NCI-H128 (cell line): ENCODE data around the gene TANGO6.

ENCODE experiments used
- DNase-seq: peaks from one replicate; lab custom pipeline; 2025; ENCODE audit not compliant: unreplicated experiment; lab: John Stamatoyannopoulos, UW

TANGO6 gene

DNA sequence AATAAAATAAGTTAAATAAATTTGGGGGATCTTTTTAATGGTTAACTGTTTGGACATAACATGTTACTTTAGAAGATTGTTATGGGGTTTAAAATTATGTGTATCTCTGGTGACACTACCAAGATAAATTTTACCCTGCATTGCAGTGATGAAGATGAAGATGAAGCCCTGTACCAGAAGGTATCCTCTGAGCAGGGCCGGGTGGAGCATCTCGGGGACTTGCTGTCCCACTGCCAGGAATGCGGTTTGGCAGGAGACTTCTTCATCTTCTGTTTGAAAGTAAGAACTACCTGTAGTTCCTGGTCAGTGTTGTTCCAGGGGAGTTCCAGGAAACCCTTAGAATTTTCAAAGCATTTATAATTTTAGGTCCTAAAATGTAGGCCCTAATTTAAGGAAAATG, 64.0 kb downstream of the TANGO6 start:
- no peak for DNase-seq

DNA sequence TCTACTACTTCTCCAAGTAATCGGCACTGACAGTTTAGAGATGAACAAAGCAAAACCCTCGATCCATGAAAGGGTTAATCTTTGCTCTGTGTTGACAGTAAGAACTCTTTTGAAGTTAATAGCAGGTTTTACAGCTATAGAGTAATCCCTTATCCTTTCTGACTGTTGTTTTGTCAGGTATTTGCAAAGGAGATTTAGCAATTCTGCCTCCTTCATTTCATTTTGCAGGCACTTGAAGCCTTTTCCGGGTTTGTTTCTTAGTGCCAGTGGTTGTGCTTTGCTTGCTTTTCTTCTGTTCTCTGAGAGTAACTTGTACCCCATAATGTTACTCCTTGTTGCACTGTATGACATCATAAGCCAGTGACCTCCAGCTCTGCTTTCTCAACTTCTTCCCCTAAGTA, 64.5 kb downstream of the TANGO6 start:
- DNase-seq: no peak

DNA sequence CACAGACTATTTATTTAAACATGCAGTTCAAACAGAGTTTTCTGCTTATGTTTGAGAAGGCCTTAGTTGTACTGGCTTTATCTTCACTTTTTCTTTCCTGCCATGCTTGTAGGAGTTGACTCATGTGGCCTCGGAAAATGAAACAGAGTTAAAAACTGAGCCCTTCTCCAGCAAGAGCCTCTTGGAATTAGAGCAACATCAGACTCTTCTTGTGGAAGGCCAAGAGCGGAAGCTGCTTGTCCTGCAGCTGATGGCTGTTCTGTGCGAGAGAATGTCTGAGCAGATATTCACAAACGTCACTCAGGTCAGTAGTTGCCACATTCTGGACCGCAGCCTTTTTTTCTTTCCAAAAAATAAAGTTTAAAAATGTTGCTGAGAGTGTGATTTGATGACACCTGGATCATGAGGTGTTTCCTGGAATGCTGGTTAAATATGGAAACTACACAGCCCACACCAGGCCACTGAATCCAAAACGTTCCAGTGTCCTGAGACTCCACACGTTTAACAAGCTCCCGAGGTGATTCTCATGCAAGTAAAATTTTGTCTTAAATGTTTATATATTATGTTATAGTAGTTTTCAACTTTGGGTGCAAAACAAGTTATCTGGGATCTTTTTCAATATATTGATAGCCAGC, 65.9 kb downstream of the TANGO6 start:
- no peak for DNase-seq

DNA sequence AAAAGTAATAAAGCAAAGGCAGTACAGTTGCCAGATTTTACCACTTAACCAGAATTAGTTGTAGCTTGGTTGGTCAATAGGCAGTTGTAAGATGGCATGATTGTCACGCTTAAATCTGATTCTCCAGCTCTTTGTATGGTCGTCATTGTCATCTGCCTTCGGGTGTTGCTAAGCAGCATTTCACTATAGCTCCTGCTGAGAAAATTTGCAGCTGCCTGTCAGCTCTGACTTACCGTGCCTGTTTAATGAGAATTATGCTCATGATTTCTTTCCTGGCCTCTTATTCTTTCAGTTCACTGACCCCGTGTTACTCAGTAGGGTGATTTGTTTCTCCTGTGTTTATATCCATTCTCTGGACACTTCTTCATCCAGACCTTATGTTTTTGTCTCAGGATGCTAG, 66.7 kb downstream of the TANGO6 start:
- no peak for DNase-seq

DNA sequence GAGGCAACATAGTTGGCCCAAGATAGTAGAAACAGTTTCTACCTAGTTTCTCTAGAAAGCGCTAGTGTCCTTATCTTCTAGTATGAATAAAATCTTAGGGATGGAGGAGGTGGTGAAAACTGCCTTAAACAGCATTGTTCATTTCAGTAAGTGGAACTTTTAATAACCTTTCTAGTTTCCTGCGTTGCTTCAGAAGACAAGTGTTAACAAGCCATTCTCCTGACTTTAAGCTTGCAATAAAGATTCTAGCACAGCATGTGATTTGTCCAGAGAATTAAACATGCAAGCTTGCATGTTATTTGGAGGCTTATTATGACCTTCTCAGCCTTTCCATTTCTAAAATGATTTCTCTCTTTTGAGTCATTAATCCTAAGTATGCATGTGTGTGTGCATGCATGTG, 72.3 kb downstream of the TANGO6 start:
- DNase-seq: no peak

DNA sequence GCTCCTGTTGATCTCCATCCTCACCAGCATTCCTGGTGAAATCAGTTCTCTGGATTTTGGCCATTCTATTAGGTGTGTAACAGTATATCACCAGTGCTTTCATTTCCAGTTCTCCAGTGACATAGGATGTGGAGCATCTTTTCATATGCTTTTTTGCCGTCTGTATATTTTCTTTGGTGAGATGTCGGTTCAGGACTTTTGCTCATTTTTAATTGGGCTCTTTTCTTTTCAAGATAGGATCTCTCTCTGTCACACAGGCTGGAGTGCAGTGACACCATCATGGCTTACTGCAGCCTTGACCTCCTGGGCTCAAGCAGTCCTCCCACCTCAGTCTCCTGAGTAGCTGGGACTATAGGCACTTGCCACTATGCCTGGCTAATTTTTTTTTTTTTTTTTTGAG, 74.2 kb downstream of the TANGO6 start:
- no peak for DNase-seq

DNA sequence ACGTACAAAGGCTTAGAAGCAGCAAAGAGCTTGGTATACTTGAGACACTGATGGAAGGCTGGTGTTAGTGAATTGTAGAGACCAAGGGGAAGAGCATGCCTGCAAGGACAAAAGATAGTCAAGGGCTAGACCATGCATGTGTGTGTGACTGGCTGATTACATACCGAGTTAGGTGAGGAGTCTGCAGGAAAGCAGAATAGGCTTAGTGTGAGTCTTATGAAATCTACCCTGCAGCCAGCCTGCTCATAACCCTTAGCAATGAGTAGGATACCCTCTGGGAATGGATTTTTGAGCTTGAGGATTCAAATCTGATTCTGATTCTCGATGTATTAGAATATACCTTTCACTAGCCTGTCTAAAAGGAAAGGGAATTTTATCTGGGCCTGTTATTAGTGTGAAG, 77.0 kb downstream of the TANGO6 start:
- DNase-seq: no peak

DNA sequence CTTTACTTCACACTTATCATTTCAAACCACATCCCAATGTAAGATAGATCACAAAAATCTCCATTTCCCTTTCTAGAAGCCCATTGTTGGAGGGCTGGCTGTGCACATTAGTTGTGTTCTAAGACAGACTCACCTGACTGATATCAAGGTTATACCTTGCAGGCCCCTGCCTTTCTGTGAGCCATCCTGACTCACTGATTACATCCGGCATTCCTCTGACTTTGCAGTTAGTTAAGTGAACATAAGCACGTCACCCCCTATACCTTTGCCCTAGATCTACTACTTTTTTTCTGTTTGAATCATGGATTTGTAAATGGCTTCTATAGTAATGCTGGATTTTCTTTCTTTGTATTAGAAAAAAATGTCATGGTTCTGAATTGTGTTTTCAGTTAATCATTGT, 78.3 kb downstream of the TANGO6 start:
- DNase-seq: no peak

DNA sequence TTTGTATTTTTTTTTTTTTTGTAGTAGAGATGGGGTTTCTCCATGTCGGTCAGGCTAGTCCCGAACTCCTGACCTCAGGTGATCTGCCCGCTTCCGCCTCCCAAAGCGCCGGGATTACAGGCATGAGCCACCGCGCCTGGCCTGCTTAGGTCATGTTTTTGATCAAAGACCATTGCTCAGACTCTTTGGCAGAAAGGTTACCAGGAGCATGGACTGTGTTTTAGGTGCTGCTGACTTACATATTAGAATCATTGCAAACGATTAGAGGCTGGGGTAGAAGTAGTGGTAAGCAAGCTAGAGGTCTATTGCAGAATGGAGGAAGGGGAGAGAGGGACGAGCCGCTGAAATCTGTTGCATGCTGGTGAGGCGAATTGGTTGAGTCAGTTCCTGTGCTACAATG, 79.8 kb downstream of the TANGO6 start:
- DNase-seq: no peak

DNA sequence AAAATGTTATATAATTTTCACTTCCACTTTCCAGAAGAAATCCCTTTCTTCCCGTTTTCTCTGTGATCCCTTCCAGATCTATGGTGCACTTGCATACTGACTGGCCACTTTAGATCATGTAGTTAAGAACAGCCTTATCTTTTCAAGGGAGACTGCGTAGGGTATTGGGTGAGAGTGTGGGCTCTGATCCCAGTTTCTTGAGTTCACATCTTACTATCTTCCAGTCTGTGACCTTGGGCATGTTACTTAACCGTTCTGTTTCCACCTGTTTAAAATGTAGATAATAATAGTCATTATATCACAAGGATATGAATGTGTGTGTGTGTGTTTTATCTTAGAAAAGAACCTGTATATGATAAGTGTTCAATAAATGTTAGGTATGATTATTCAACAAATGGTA, 83.7 kb downstream of the TANGO6 start:
- no peak for DNase-seq

DNA sequence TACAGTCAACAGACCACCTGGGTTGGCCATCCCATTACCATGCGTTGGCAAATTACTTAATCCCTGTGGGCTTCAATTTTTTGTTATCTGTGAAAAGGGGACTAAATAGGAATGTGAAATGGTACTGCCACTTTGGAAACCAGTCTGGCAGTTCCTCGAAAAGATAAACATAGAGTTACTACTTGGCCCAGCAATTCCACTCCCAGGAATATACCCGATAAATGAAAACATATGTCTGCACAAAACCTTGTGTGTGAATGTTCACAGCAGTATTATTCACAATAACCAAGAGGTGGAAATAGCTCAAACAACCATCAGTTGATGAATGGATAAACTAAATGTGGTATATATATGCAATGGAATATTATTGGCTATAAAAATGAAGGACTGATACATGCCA, 87.9 kb downstream of the TANGO6 start:
- no peak for DNase-seq

DNA sequence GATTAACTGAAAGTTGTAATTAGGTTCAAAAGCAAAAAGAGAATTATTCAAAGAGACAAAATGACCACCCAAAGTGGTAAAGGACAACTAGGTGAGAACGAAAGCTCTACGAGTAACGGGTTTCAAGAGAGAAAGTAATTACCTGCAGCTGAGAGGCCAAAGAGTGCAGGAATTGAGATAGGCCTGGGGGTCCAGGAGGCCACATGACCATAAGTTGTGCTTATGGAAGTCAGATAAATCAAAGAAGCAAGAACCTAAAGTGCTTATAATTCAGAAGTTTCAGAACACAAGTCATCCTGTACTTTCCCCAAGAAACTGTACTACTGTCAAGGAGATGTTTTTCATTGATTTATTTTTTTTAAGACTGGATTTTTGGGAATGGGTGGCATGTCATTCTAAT, 91.1 kb downstream of the TANGO6 start:
- no peak for DNase-seq

DNA sequence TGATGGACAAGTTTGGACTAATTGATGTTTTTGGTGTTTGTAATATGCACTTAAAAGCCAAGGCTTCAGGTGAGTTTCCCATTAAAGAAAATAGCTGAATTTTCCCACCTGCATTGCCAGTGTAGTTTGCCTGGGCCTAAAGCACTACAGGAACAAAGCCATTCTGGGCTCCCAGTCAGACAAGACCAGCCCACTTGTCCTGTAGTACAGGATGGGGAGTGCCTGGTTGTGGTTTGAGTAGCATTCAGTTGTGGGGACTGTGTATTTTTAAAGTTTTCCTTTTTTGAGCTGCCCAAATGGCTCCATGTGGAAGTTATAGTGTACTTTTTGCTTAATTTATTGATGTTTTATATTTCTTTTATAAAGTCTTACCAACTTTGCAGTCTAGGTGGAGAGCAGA, 91.7 kb downstream of the TANGO6 start:
- no peak for DNase-seq

DNA sequence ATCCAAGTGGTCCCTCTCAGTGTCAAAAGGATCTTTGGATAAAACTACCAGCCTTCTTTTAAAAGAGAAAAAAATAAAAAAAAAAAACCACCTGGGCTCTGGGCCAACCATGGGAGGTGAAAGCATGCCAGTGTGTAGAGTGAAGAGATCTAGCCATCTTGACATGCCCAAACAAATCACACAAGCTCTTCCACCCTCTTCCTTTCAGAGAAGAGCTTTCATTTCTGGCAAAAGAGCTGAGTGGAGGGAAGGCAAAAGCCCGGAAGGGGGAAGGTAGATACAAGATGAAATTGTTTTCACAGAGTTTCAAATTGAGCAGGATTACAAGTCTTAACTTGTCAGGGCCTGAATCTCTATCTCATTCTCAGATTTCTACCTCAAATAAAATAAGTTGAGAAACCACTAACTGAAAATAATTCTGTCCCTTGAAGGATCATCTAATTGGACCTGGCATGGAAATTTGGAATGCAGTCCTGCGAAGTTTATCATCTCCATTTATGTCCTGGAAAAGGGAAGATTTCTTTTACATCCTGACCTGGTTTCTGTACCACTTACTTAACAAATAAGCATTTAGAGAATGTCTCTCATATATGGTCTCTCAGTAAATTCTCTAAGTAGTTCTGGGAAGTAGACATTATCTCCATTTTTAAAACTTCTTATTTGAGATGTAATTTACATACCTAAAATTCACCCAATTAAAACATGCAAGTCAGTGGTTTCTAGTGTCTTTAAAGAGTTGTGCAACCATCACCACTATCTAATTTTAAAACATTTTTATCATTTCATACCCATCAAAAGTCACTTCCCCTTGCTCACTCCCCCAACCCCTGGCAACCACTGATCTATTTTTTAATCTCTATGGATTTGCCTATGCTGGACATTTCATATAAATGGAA, 93.7 kb downstream of the TANGO6 start:
- DNase-seq: no peak

DNA sequence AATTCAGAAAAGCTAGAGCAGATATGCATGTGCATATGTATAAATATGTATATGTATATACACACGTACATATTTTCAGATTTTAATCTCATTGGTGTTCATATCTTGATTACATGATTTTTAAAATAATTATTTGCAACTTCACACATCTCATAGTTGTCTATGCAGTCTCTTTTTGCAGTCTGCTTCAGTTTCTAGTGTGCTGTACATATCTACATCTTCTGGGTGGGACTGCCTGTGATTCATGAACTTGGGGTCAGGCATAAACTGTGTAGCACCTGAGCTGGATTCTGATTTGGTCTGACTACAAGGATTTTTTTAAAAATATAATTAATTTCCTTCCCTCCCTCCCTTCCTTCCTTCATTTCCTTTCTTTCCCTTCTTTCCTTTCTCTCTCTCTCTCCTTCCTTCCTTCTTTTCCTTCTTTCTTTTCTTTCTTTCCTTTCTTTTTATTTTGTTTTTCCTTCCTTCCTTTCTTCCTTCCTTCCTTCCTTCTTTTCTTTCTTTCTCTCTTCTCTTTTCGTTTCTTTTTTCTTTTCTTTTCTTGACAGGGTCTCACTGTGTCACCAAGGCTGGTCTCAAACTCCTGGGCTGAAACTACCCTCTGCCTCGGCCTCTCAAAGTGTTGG, 96.5 kb downstream of the TANGO6 start:
- no peak for DNase-seq

DNA sequence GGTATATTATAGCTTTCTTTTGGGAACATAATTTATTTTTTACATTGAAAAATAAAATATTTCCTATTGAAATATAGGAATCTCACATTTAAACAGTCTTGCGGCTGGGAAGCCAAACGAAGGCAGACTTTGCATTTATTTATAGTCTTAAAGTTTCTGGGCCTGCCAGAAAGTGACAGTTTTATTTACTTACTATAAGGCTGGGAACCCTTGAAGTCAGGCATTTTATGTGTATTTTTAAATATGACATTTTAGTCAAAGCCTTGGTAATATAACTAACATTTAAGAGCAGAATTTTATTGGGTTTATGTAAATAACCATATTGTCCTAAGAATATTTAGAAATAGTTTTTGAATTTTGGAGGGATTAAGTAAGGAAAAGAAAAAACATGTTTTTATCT, 97.5 kb downstream of the TANGO6 start:
- no peak for DNase-seq

DNA sequence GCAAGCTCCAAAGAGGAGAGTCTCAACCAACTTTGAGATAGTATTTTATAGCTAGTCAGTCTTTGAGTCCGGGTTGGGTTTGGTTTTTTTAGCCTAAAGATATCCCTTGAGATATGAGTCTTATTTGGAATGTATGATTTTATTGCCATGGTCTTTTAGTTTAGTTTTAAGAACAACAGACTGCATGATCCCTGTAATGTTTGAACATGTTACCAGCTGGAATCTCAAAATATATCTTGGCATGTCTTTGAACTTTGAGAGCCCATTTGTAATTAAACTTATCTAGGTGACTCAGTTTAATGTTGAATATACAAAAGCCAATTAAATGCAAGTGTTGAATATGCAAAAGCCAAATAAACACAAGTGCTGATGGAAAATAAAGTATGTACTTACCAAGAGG, 100.6 kb downstream of the TANGO6 start:
- no peak for DNase-seq

DNA sequence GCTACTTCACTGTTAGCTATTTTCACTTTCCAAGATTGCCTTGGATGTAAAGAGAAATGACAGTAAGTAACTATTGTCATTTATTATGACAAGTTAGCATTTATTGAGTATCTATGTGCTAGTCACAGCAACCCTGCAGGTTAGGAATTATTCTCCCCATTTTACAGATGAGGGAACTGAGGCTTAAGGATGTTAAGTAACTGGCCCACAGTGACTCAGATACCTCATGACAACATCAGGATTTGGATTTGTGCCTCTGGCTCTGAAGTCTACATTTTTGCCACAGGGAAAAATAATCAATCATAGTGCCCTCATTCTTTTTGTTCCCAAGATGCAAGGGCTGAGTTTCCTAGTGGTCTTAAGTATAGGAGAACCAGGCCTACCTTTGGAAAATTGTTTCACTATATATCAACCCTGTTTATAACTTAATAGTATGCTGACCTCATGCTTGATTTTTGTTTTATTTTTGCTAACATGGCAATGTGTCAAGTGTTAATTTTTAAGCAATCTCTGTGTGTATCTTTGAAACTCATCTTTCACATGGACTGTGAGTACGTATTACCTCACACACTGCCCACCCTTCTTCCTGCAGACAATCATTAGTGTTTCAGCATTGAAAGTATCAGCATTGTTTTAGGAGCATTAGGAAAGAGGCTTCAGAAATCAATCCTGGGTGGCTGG, 105.0 kb downstream of the TANGO6 start:
- no peak for DNase-seq

DNA sequence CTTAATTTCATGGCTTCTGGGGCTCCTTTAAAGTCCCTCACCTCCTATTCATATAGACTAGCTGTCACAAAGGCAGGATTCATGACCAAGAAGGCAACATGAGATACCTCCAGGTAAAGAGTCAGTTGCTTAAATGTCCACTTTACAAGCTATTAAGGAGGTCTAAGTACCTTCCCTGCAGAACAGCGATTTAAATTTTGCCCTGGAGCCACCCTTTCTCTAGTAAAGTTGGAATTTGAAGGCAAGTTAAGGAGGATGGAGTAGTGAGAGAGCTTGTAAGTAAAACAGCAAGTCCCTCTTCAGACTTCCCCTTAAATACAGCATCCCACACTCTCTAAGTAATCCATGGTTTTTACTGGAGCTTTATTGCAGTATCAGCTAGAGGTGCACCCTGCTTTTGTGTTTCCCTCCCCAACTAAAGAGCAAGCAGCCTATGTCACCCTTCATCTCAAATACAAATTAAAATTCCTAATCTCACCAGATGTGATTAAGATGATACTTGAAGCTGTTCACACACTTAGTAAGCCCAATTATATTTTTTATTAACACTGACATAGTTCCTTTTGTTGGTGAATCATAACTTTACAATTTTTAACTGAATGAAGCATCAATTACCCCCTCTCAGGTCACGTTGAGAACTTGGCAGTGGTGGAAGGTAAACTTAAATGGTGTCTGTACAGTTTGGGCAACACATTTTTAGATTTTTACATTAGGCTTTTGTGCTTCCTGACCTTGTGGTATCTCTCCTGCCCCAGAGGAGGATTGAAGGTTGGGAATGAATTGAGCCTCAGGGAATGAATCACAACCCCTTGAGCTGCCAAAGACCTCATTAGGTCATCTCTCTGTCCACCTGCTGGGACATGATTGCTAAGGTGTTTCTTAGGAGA, 108.9 kb downstream of the TANGO6 start:
- no peak for DNase-seq

DNA sequence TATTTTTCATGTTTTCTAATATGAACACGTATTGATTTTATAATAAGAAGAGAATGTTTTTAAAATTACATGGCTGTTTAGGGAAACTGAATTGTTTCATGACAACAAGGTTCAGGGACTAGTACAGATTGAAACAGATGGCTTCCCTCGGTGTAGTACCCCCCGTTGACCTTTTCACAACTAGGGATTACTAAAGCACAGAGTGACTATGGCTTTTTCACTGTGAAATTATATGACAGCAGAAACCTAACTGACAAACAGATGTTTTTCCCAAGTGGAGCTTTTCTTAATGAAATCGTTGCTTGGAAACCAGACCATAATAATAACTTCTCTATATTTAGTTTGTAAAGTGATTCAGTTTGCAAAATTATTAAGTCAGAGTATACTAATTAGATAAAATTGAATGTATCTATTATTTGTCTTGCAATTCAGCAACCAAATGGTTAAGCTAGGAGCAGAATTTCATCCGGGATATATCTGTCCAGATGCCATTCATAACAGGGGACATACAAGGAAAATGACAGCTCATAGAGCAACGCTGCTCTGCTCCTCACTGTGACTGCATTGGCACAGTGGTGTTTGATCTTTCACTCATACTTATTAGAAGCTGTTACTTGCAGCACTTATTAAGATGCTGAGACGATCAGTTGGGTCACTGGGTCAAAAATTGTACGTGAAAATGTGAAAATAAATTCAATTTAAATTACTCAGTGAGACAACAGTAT, 111.7 kb downstream of the TANGO6 start:
- DNase-seq: no peak
